Measurements from ENCODE around the gene STH.

- no peak for TF ChIP-seq POLR2A (IDR thresholded peaks at IDR 0.05)
- TF ChIP-seq POLR2AphosphoS5 (IDR thresholded peaks at IDR 0.05) = no peak
- no peak for TF ChIP-seq CTCF (IDR thresholded peaks at IDR 0.05)
These were observed 29.3 kb downstream of the STH start for GRCh38 chr17:46028374-46028773.

All from prostate gland (tissue), 2 donors.